Measurements from ENCODE around the gene KIF1C. TPM values are rescaled to one million over a fixed set of nuclear protein-coding genes. Genes with fewer than 3 reads are reported as not detected.

Gene KIF1C
- total and polyA plus RNA-seq, 2 donors (not counting 1 experiment from before 2014, with no cell fraction given) = 5.7 to 29.6 TPM

DNA sequence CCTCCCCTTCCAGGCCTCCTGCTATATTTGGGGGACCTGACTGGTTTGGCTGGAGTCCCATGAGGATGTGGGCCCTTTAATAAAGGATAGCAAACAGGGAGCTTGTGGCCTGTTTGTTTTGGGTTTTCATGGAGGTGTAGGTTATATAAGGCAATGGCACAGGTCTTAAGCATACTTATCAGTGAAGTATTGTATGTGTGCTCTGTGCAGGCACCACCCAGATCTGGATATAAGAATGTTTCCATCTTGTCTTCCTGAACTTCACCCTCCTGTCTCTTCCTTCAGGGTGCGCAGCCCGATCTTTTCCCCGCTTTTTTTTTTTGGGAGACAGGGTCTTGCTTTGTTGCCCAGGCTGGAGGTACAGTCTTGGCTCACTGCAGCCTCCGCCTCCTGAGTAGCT is 26.9 kb downstream of the KIF1C start:
- Histone ChIP-seq H3K27me3 (replicated peaks in 1 of 4; ENCODE audit: control extremely low read depth in 1 of 4, control insufficient read depth in 3 of 4, insufficient read depth in 4 of 4, low read length in 3 of 4) (peaks cover 0 to 28% (median 1%) of the 10 kb centered on the region in 4 experiments), H3K4me3 (ENCODE audit: control extremely low read depth in 1 of 5, extremely low read depth in 1 of 5, insufficient read depth in 1 of 5, low read depth in 2 of 5, low read length in 4 of 5) (no peak overlapping the region), H3K79me2 (ENCODE audit: control insufficient read depth, insufficient read depth, low read length) (no peaks in the 10 kb centered on the region), H4K20me1 (ENCODE audit: control insufficient read depth, insufficient read depth, low read length, poor library complexity, severe bottlenecking) (no peaks in the 10 kb centered on the region), H3K4me2 (replicated peaks; ENCODE audit: low read depth, low read length, poor library complexity, severe bottlenecking) (no peak overlapping the region), H3K9me3 (ENCODE audit: control extremely low read depth in 1 of 3, control insufficient read depth in 2 of 3, insufficient read depth in 1 of 3, low read length in 2 of 3) (no peaks in the 10 kb centered on the region), H3K4me1 (ENCODE audit: control insufficient read depth in 2 of 2, insufficient read depth in 2 of 2, low read length in 2 of 2) (no peaks in the 10 kb centered on the region), H3K27ac (ENCODE audit: low read length in 2 of 2) (no peak overlapping the region), H2AFZ (ENCODE audit: insufficient read depth, low read depth, low read length, poor library complexity, severe bottlenecking) (no peak overlapping the region), H3K9ac (ENCODE audit: low read length) (no peak overlapping the region), H3K36me3 (replicated peaks in 1 of 2; ENCODE audit: control extremely low read depth in 1 of 2, control insufficient read depth in 1 of 2, extremely low read depth in 1 of 2, insufficient read depth in 2 of 2, low read length in 1 of 2) (peaks cover 3 to 5% of the 10 kb centered on the region in 2 experiments)
- Mint-ChIP-seq H3K27ac (no peak overlapping the region), H3K4me3 (no peak overlapping the region), H3K27me3 (no peaks in the 10 kb centered on the region), H3K4me1 (no peaks in the 10 kb centered on the region), H3K9me3 (ENCODE audit: insufficient read depth) (no peaks in the 10 kb centered on the region)
- DNase-seq (no peak), ATAC-seq (ENCODE audit: low read depth) (no peak)
- CTCF ChIA-PET = no interaction called here
- intact Hi-C loops (cut with micrococcal nuclease) = no loop called here
- TF ChIP-seq, protein P1, sequence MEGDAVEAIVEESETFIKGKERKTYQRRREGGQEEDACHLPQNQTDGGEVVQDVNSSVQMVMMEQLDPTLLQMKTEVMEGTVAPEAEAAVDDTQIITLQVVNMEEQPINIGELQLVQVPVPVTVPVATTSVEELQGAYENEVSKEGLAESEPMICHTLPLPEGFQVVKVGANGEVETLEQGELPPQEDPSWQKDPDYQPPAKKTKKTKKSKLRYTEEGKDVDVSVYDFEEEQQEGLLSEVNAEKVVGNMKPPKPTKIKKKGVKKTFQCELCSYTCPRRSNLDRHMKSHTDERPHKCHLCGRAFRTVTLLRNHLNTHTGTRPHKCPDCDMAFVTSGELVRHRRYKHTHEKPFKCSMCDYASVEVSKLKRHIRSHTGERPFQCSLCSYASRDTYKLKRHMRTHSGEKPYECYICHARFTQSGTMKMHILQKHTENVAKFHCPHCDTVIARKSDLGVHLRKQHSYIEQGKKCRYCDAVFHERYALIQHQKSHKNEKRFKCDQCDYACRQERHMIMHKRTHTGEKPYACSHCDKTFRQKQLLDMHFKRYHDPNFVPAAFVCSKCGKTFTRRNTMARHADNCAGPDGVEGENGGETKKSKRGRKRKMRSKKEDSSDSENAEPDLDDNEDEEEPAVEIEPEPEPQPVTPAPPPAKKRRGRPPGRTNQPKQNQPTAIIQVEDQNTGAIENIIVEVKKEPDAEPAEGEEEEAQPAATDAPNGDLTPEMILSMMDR (IDR thresholded peaks at IDR 0.05) = no peak
- TF ChIP-seq EZH2 (IDR thresholded peaks at IDR 0.05; ENCODE audit: borderline replicate concordance, insufficient read depth, low read depth, low read length, poor library complexity, severe bottlenecking) = no peak
- POLR2A ChIA-PET = no interaction called here
- WGBS (ENCODE audit: insufficient coverage) = 100% methylated on average over 4 of the region's 4 CpGs

DNA sequence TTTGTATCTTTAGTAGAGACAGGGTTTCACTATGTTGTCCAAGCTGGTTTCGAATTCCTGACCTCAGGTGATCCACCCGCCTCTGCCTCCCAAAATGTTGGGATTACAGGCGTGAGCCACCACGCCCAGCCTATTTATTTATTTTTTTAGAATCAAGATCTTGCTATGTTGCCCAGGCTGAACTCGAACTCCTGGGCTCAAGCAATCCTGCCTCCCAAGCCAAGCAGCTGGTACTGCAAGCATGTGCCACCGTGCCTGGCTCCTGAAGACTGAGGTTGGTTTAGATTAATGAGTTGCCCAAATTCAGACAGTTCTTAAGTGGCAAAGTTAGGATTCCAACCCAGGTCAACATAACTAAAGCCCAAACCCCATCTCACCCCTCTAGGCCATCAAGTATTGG is 29.5 kb downstream of the KIF1C start:
- Histone ChIP-seq H3K4me3 (ENCODE audit: control extremely low read depth in 1 of 5, extremely low read depth in 1 of 5, insufficient read depth in 1 of 5, low read depth in 2 of 5, low read length in 4 of 5) (no peak overlapping the region), H3K27me3 (replicated peaks in 1 of 4; ENCODE audit: control extremely low read depth in 1 of 4, control insufficient read depth in 3 of 4, insufficient read depth in 4 of 4, low read length in 3 of 4) (peaks cover 0 to 10% (median 0%) of the 10 kb centered on the region in 4 experiments), H4K20me1 (ENCODE audit: control insufficient read depth, insufficient read depth, low read length, poor library complexity, severe bottlenecking) (no peaks in the 10 kb centered on the region), H3K4me1 (ENCODE audit: control insufficient read depth in 2 of 2, insufficient read depth in 2 of 2, low read length in 2 of 2) (peaks cover 7 to 18% of the 10 kb centered on the region in 2 donors), H2AFZ (ENCODE audit: insufficient read depth, low read depth, low read length, poor library complexity, severe bottlenecking) (no peak overlapping the region), H3K27ac (ENCODE audit: low read length in 2 of 2) (no peak overlapping the region), H3K9ac (ENCODE audit: low read length) (no peak overlapping the region), H3K9me3 (ENCODE audit: control extremely low read depth in 1 of 3, control insufficient read depth in 2 of 3, insufficient read depth in 1 of 3, low read length in 2 of 3) (no peaks in the 10 kb centered on the region), H3K79me2 (ENCODE audit: control insufficient read depth, insufficient read depth, low read length) (no peaks in the 10 kb centered on the region), H3K4me2 (replicated peaks; ENCODE audit: low read depth, low read length, poor library complexity, severe bottlenecking) (no peak overlapping the region), H3K36me3 (replicated peaks in 1 of 2; ENCODE audit: control extremely low read depth in 1 of 2, control insufficient read depth in 1 of 2, extremely low read depth in 1 of 2, insufficient read depth in 2 of 2, low read length in 1 of 2) (no peaks in the 10 kb centered on the region)
- ATAC-seq (ENCODE audit: low read depth) = no peak
- intact Hi-C loops (cut with micrococcal nuclease) = no loop called here
- Mint-ChIP-seq H3K27ac (no peak overlapping the region), H3K27me3 (no peaks in the 10 kb centered on the region), H3K4me1 (peaks cover 18% of the 10 kb centered on the region), H3K9me3 (ENCODE audit: insufficient read depth) (no peaks in the 10 kb centered on the region), H3K4me3 (no peak overlapping the region)
- CTCF ChIA-PET = interaction anchor here (7.8 kb wide), 1 partner anchor 34 kb away, joined by 153 read pairs; no protein-coding TSS in a partner anchor
- POLR2A ChIA-PET = no interaction called here
- TF ChIP-seq, protein P1 (IDR thresholded peaks at IDR 0.05) = no peak
- TF ChIP-seq EZH2 (IDR thresholded peaks at IDR 0.05; ENCODE audit: borderline replicate concordance, insufficient read depth, low read depth, low read length, poor library complexity, severe bottlenecking) = no peak
- WGBS (ENCODE audit: insufficient coverage) = 100% methylated on average over 5 of the region's 6 CpGs
- DNase-seq = no peak
